ENCODE measurements around the gene UPP1.
A peak's percentile ranks its signal among the peaks of the same experiment; 100 is the strongest.

The UPP1 gene

DNA sequence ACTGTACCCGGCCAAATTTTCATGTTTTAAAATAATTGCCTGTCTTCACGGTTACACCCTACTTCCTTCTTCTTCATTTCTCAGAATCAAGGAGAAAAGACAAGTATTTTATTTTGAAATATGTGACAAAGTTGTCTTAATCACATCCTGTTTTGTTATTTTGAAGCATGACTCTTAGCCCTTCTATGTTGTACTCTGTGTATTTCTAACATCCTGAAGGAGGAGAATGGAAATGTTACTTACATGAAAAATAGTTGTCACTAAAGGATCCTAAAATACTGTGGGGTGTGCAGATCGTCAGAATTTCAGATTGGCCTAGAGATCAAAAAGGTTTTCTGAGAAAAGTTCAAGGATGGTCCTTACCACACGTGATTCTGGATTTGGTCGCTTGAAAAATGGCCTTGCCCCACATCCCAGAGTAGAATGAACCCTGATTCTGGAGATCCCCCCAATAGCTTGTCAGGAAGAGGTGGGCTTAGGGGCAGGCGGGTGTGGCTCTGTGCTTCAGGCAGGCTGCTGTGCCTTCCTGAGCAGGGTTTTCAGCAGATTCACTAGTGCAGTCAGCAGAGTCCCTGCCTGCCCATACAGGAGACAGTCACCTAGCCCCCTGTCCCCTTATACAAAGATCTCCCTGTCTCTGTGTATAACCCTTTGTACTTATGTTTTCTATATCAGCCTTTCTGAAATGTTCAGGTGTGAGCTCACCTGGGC is 8.6 kb downstream of the UPP1 start:
- TF ChIP-seq, protein P1, sequence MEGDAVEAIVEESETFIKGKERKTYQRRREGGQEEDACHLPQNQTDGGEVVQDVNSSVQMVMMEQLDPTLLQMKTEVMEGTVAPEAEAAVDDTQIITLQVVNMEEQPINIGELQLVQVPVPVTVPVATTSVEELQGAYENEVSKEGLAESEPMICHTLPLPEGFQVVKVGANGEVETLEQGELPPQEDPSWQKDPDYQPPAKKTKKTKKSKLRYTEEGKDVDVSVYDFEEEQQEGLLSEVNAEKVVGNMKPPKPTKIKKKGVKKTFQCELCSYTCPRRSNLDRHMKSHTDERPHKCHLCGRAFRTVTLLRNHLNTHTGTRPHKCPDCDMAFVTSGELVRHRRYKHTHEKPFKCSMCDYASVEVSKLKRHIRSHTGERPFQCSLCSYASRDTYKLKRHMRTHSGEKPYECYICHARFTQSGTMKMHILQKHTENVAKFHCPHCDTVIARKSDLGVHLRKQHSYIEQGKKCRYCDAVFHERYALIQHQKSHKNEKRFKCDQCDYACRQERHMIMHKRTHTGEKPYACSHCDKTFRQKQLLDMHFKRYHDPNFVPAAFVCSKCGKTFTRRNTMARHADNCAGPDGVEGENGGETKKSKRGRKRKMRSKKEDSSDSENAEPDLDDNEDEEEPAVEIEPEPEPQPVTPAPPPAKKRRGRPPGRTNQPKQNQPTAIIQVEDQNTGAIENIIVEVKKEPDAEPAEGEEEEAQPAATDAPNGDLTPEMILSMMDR (IDR thresholded peaks at IDR 0.05; ENCODE audit: extremely low read depth, missing control alignments) = no peak
- no peak for DNase-seq (ENCODE audit: low spot score)

DNA sequence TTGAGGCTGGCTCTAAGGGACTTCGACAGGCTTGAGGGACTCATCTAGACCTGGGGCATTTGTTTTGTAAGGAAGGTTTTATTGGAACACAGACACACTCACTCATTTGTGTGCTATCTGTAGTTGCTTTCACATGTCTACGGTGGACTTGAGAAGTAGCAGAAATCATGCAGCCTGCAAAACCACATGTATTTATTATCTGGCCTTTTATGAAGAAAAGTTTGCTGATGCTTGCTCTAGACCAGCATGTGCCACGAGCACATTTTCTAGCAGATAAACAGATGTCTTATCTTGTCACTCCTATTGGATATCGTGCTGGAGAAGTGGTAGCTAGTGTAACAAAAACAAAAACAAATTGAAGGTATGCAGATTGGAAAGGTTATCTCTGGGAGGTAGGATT is 9.8 kb downstream of the UPP1 start:
- TF ChIP-seq, protein P1 (IDR thresholded peaks at IDR 0.05; ENCODE audit: extremely low read depth, missing control alignments) = no peak
- no peak for DNase-seq (ENCODE audit: low spot score)

DNA sequence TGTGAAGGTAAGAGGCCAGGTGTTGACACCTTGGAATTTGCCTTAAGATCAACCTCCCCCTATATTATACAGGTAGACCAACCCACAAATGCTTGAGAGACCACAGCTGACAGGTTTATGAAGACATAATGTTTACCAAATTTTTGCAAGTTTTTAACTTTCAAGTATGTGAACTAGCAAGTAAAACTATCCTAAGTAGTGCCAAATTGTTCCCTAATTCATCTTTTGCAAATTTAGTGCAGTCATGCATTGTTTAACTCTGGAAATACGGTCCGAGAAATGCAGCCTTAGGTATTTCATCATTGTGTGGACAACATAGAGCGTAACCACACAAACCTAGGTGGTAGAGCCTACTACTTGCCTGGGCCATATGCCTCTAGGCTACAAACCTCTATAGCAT is 10.7 kb downstream of the UPP1 start:
- TF ChIP-seq, protein P1 (IDR thresholded peaks at IDR 0.05; ENCODE audit: extremely low read depth, missing control alignments) = no peak
- no peak for DNase-seq (ENCODE audit: low spot score)

DNA sequence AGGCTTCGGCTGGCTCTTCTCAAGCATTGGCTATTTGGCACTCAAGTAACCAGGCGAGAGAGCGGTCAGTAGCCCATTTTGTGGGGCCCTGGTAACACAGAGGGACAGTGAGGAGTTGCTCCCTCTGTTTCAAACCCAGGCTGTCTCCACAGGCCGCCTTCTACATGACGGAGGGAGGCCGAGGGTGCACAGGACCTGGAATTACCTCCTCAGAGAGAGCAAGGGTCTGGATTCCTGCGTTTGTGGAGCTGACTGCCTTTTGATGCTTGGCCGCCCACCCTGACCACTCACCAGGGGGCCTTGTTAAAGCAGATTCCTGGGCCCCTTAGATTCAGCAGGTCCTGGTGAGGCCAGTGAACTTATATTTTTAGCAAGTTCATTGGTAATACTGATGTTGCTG is 12.3 kb downstream of the UPP1 start:
- TF ChIP-seq, protein P1 (IDR thresholded peaks at IDR 0.05; ENCODE audit: extremely low read depth, missing control alignments) = no peak
- no peak for DNase-seq (ENCODE audit: low spot score)

DNA sequence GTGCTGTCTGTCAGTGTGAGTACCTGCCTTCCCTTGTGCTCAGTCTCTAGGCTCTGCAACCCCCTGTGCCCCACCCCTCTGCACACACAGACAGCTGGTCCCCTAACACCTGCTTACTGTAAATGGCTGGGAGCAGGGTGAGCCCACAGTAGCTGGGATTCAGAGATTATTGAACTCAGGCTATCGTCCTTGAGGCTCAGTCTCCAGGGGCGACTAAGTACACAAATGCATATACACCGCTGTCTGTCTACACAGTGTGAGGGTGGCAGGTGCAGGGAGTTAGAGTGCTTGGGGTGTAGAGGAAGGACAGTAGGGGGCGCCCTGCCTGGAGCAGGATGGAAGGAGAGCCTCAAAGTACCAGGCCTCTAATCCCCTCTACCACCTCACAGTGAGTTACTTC is 12.9 kb downstream of the UPP1 start:
- TF ChIP-seq, protein P1 (IDR thresholded peaks at IDR 0.05; ENCODE audit: extremely low read depth, missing control alignments) = peak; percentile 14
- DNase-seq (ENCODE audit: low spot score) = no peak

DNA sequence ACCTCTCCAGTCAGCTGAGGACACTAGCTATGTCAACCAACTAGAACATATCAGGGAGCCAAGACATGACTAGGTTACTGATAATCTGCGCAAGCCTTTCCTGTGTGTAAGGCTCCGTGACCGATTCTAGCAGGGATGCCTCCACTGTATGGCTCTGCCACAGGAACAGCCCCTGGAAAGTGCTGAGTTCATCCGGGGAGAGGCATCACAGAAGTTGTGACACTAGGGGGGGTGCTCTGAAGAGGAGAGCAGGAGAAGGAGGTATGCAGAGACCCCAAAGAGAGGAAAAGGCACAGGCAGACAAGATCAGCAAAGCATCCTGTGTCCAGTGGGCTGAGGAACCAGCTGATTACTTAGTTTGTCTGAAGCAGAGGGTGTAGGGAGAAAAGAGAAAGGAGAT is 13.5 kb downstream of the UPP1 start:
- TF ChIP-seq, protein P1 (IDR thresholded peaks at IDR 0.05; ENCODE audit: extremely low read depth, missing control alignments) = no peak
- DNase-seq (ENCODE audit: low spot score) = no peak

DNA sequence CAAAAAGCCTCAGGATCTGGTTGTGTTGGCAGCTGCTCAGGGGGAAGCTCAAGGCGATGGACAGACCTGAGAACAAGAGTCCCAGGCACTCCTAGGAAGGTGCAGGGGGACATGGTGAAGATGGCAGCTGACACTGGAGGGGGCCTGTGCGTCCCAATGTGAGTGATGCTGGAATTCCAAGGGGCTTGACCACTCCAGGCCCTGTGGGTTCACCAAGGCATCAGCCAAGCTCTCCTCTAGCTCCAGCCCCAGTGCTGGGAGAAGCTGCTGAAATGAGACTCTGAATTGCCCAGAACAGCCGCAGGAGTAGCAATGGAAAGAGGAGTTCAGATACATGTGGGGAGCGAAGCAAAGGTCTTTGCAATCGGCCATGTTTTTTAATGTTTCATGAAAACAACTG is 16.0 kb downstream of the UPP1 start:
- TF ChIP-seq, protein P1 (IDR thresholded peaks at IDR 0.05; ENCODE audit: extremely low read depth, missing control alignments) = no peak
- DNase-seq (ENCODE audit: low spot score) = no peak
